Keratinocyte (primary cell): ENCODE results near the gene STOX2. TPM values are rescaled to one million over a fixed set of nuclear protein-coding genes. Genes with fewer than 3 reads are reported as not detected.

ENCODE experiments used
- DNase-seq: peaks from one replicate; pipeline ENCODE4 v3.0.0-alpha.2; 2011; ENCODE audit warnings: low read depth, missing footprints, low spot score
- FAIRE-seq: peaks from 2 replicates; lab custom pipeline; 2011; peaks lifted over from hg19 to GRCh38; lab: Jason Lieb, UNC
- H2AFZ ChIP-seq: 2 replicates; pipeline ENCODE4 v1.6.0; 2012; ENCODE audit warnings: low read length, control low read depth, inconsistent platforms; ENCODE audit not compliant: control insufficient read depth
- H3K27ac ChIP-seq: 2 replicates; pipeline ENCODE4 v1.5.1; 2011; ENCODE audit warnings: low read length; ENCODE audit not compliant: control insufficient read depth, insufficient read depth
- H3K27me3 ChIP-seq: 3 replicates; pipeline ENCODE4 v1.6.0; 2011; ENCODE audit warnings: low read length; ENCODE audit not compliant: control insufficient read depth, insufficient read depth; ENCODE audit errors: extremely low read depth
- H3K36me3 ChIP-seq, 2 experiments: 2 replicates in 1 of 2; 3 replicates in 1 of 2; pipeline ENCODE4 v1.5.1; 2011; ENCODE audit warnings: low read length in 2 of 2, mild to moderate bottlenecking in 1 of 2; ENCODE audit not compliant: control insufficient read depth in 2 of 2, insufficient read depth in 2 of 2; ENCODE audit errors: extremely low read depth in 1 of 2
- H3K4me1 ChIP-seq: 3 replicates; pipeline ENCODE4 v1.5.1; 2011; ENCODE audit warnings: low read length; ENCODE audit not compliant: control insufficient read depth, insufficient read depth; ENCODE audit errors: extremely low read depth
- H3K4me2 ChIP-seq: 3 replicates; pipeline ENCODE4 v1.6.0; 2011; ENCODE audit warnings: low read depth, low read length; ENCODE audit not compliant: control insufficient read depth, insufficient read depth; ENCODE audit errors: extremely low read depth
- H3K4me3 ChIP-seq, 3 experiments: fragments of 200-600 bp in 1 of 3; sonication (generic) in 1 of 3; 2 replicates in 2 of 3; 3 replicates in 1 of 3; pipeline ENCODE4 v1.5.1; 2011 to 2016; ENCODE audit warnings: low read length in 3 of 3, mild to moderate bottlenecking in 3 of 3, control low read depth in 2 of 3, inconsistent platforms in 1 of 3, low read depth in 1 of 3, mixed read lengths in 1 of 3, mixed run types in 1 of 3, moderate library complexity in 1 of 3; ENCODE audit not compliant: control insufficient read depth in 2 of 3, insufficient read depth in 2 of 3; ENCODE audit errors: extremely low read depth in 1 of 3
- H3K79me2 ChIP-seq: 2 replicates; pipeline ENCODE4 v1.6.0; 2012; ENCODE audit warnings: low read length; ENCODE audit not compliant: control insufficient read depth, insufficient read depth
- H3K9ac ChIP-seq: 3 replicates; pipeline ENCODE4 v1.6.0; 2011; ENCODE audit warnings: low read length; ENCODE audit not compliant: control insufficient read depth, insufficient read depth; ENCODE audit errors: extremely low read depth
- H3K9me1 ChIP-seq: 3 replicates; pipeline ENCODE4 v1.6.0; 2011; ENCODE audit warnings: low read length; ENCODE audit not compliant: control insufficient read depth, insufficient read depth; ENCODE audit errors: extremely low read depth
- H3K9me3 ChIP-seq: 2 replicates; pipeline ENCODE4 v1.5.1; 2012; ENCODE audit warnings: low read depth, low read length; ENCODE audit not compliant: control insufficient read depth
- H4K20me1 ChIP-seq: 3 replicates; pipeline ENCODE4 v1.6.0; 2011; ENCODE audit warnings: low read length; ENCODE audit not compliant: control insufficient read depth, insufficient read depth; ENCODE audit errors: extremely low read depth
- EZH2 ChIP-seq: IDR thresholded peaks from one replicate; pipeline ENCODE4 v1.6.1; 2012; ENCODE audit warnings: inconsistent platforms, mild to moderate bottlenecking, low read length, moderate library complexity
- dilution Hi-C: fragments of 300-500 bp; cut with MboI; formaldehyde crosslinking; loops from one replicate; pipeline ENCODE4 v1.7.0; 2020; ENCODE audit warnings: low sequenced_read_pairs; ENCODE audit not compliant: extremely low pct_ligation_motif_present
- polyA plus RNA-seq, 5 experiments: library from polyadenylated mRNA; depleted of rRNA in 3 of 5; stranded (reverse) in 3 of 5; stranded (forward) in 1 of 5; unstranded in 1 of 5; fragments of >200 nt; gene quantifications; 1 replicate in 1 of 5; 2 replicates in 3 of 5; 3 replicates in 1 of 5; pipeline versions ENCODE4 v1.2.1 to v1.2.3, GENCODE V29; 2011 to 2012; ENCODE audit warnings: missing spikeins in 2 of 5, low read depth in 1 of 5, low replicate concordance in 1 of 5
- TF ChIP-seq, protein P1 (sequence below), 3 experiments: IDR thresholded peaks in 1 of 3; conservative IDR thresholded peaks in 1 of 3; optimal IDR thresholded peaks in 1 of 3; 2 replicates in 2 of 3; 3 replicates in 1 of 3; pipeline versions ENCODE3 to v1.5.1; 2011; ENCODE audit warnings: low read length in 3 of 3, mild to moderate bottlenecking in 3 of 3, moderate library complexity in 2 of 3, control low read depth in 1 of 3, inconsistent platforms in 1 of 3; ENCODE audit not compliant: insufficient read depth in 2 of 3; ENCODE audit errors: extremely low read depth in 1 of 3

STOX2 gene
- polyA plus RNA-seq, 1 donor (not counting 4 experiments of a cell fraction or from before 2014, with no cell fraction given): 1.6 TPM

DNA sequence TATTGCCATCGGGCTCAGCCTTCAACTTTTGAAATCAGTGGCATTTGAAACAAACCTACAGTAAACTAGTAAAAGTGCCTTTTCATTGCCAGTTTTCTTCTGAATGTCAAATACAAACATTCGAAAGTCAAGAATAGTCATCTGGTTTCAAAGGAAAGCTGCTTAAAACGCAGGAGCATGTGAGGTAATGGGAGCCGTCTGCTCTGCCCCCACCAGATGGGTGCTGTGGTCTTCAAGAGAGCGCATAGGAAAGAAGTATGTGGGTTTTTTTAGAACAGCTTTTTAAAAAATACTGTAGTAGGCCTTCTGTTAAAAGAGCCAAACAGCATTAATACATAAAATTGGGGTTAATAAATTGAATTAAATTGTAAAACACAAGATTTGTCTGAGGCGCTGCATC is 88.6 kb downstream of the STOX2 start:
- no peaks in the 10 kb centered on the region for H3K9me3 ChIP-seq
- no peak for DNase-seq
- FAIRE-seq: no peak
- H3K4me3 ChIP-seq: no peak overlapping the region
- no peaks in the 10 kb centered on the region for H3K9me1 ChIP-seq
- dilution Hi-C loops: no loop called here
- TF ChIP-seq EZH2: no peak
- TF ChIP-seq, protein P1, sequence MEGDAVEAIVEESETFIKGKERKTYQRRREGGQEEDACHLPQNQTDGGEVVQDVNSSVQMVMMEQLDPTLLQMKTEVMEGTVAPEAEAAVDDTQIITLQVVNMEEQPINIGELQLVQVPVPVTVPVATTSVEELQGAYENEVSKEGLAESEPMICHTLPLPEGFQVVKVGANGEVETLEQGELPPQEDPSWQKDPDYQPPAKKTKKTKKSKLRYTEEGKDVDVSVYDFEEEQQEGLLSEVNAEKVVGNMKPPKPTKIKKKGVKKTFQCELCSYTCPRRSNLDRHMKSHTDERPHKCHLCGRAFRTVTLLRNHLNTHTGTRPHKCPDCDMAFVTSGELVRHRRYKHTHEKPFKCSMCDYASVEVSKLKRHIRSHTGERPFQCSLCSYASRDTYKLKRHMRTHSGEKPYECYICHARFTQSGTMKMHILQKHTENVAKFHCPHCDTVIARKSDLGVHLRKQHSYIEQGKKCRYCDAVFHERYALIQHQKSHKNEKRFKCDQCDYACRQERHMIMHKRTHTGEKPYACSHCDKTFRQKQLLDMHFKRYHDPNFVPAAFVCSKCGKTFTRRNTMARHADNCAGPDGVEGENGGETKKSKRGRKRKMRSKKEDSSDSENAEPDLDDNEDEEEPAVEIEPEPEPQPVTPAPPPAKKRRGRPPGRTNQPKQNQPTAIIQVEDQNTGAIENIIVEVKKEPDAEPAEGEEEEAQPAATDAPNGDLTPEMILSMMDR (optimal IDR thresholded peaks at IDR 0.05 in 1 of 3, IDR thresholded peaks at IDR 0.05 in 1 of 3, conservative IDR thresholded peaks at IDR 0.05 in 1 of 3; ENCODE audit: extremely low read depth in 1 of 3, insufficient read depth in 2 of 3, low read length in 3 of 3): no peak
- no peaks in the 10 kb centered on the region for H4K20me1 ChIP-seq
- H2AFZ ChIP-seq: no peak overlapping the region
- no peaks in the 10 kb centered on the region for H3K27me3 ChIP-seq
- no peak overlapping the region for H3K4me2 ChIP-seq
- H3K36me3 ChIP-seq: no peaks in the 10 kb centered on the region
- no peak overlapping the region for H3K27ac ChIP-seq
- peaks cover 2% of the 10 kb centered on the region for H3K4me1 ChIP-seq
- H3K9ac ChIP-seq: no peak overlapping the region
- no peaks in the 10 kb centered on the region for H3K79me2 ChIP-seq

DNA sequence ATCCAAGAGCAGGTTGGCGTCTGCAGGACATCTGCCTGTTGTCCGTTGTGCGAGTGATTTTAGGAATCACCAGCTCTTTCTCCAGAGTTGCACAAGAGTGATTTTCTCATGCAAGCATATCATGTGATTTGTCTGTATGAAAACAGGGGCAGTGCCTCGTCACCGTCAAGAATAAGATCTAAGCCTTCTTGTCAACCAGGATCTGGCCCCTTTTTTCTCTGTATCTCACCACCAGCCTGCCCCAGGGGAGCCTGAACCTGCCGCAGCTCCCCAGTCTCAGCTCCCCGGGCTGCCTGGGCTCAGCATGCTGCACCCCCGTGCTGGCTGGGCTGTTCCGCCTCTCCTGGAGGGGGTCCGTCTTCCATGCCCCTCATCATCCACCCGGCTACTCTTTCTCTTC is 90.5 kb downstream of the STOX2 start:
- H3K4me2 ChIP-seq: no peak overlapping the region
- H3K9ac ChIP-seq: no peak overlapping the region
- no peak for TF ChIP-seq EZH2
- TF ChIP-seq, protein P1 (optimal IDR thresholded peaks at IDR 0.05 in 1 of 3, IDR thresholded peaks at IDR 0.05 in 1 of 3, conservative IDR thresholded peaks at IDR 0.05 in 1 of 3; ENCODE audit: extremely low read depth in 1 of 3, insufficient read depth in 2 of 3, low read length in 3 of 3): no peak

More for the DNA sequence above, 90.5 kb downstream of the STOX2 start:
- no peak overlapping the region for H3K4me3 ChIP-seq
- no peaks in the 10 kb centered on the region for H3K9me1 ChIP-seq
- H3K4me1 ChIP-seq: no peaks in the 10 kb centered on the region
- no peak overlapping the region for H3K27ac ChIP-seq
- H3K9me3 ChIP-seq: no peaks in the 10 kb centered on the region
- no peaks in the 10 kb centered on the region for H4K20me1 ChIP-seq
- H2AFZ ChIP-seq: no peak overlapping the region
- dilution Hi-C loops: no loop called here
- no peaks in the 10 kb centered on the region for H3K79me2 ChIP-seq
- no peak for FAIRE-seq
- no peak for DNase-seq
- H3K36me3 ChIP-seq: no peaks in the 10 kb centered on the region
- no peaks in the 10 kb centered on the region for H3K27me3 ChIP-seq
